Caco-2 (cell line): Measurements from ENCODE around the gene TBXAS1. TPM values are rescaled to one million over a fixed set of nuclear protein-coding genes. Genes with fewer than 3 reads are reported as not detected.

Experiments used
- BruUV-seq: library from RNA; stranded (reverse); fragments of 400-500 nt; replicated peaks from 2 replicates; lab custom pipeline; 2021; lab: Mats Ljungman, UMichigan
- CTCF ChIA-PET: fragments of 300-600 bp; sonication (Branson Sonifier 250); formaldehyde crosslinking; loops from one replicate; lab custom pipeline; 2022; ENCODE audit warnings: antibody characterized with exemption; lab: Charles Lee
- POLR2A ChIA-PET: fragments of 300-600 bp; sonication (Branson Sonifier 250); formaldehyde crosslinking; loops from one replicate; lab custom pipeline; 2022; ENCODE audit warnings: antibody characterized with exemption; lab: Charles Lee
- DNase-seq, 2 experiments: peaks; one replicate each; pipeline versions ENCODE4 v3.0.0 to v3.0.0-alpha.2; 2020 to 2022
- H3K27me3 ChIP-seq: replicated peaks from 2 replicates; pipeline ENCODE4 v1.6.0; 2011; ENCODE audit warnings: low read length; ENCODE audit not compliant: control insufficient read depth, insufficient read depth
- H3K36me3 ChIP-seq: 2 replicates; pipeline ENCODE4 v1.5.1; 2011; ENCODE audit warnings: low read length; ENCODE audit not compliant: control insufficient read depth, insufficient read depth
- H3K4me1 ChIP-seq: fragments of 250-450 bp; sonication (Bioruptor Pico); 2 replicates; pipeline ENCODE4 v1.5.1; 2020; ENCODE audit warnings: mild to moderate bottlenecking
- H3K4me3 ChIP-seq: 2 replicates; pipeline ENCODE4 v1.5.1; 2011; ENCODE audit warnings: low read depth, mild to moderate bottlenecking, control low read depth, low read length
- H3K9me3 ChIP-seq: fragments of 250-450 bp; sonication (Bioruptor Pico); 2 replicates; pipeline ENCODE4 v1.5.1; 2020; ENCODE audit warnings: mild to moderate bottlenecking, moderate library complexity
- H3K27ac Mint-ChIP-seq: one replicate; pipeline ENCODE4 v1.8.0; 2022; ENCODE audit warnings: mixed read lengths; ENCODE audit not compliant: unreplicated experiment
- H3K27me3 Mint-ChIP-seq: one replicate; pipeline ENCODE4 v1.8.0; 2022; ENCODE audit warnings: mixed read lengths; ENCODE audit not compliant: insufficient read depth, unreplicated experiment
- H3K36me3 Mint-ChIP-seq: one replicate; pipeline ENCODE4 v1.8.0; 2022; ENCODE audit warnings: mild to moderate bottlenecking, mixed read lengths; ENCODE audit not compliant: insufficient read depth, unreplicated experiment
- H3K4me1 Mint-ChIP-seq: one replicate; pipeline ENCODE4 v1.8.0; 2022; ENCODE audit warnings: low read depth, mixed read lengths; ENCODE audit not compliant: unreplicated experiment
- H3K4me3 Mint-ChIP-seq: one replicate; pipeline ENCODE4 v1.8.0; 2022; ENCODE audit warnings: mild to moderate bottlenecking, moderate library complexity, mixed read lengths; ENCODE audit not compliant: unreplicated experiment
- H3K9me3 Mint-ChIP-seq: one replicate; pipeline ENCODE4 v1.8.0; 2022; ENCODE audit warnings: mixed read lengths; ENCODE audit not compliant: unreplicated experiment
- CTCF ChIP-seq, 2 experiments: fragments of 200-600 bp in 1 of 2; IDR thresholded peaks; 1 replicate in 1 of 2; 2 replicates in 1 of 2; pipeline versions ENCODE4 v1.5.1 to v1.8.0; 2011 to 2022; ENCODE audit warnings: antibody characterized with exemption in 1 of 2, control low read depth in 1 of 2, inconsistent platforms in 1 of 2, low read depth in 1 of 2, low read length in 1 of 2, mild to moderate bottlenecking in 1 of 2, moderate library complexity in 1 of 2; ENCODE audit not compliant: insufficient read depth in 1 of 2, severe bottlenecking in 1 of 2, unreplicated experiment in 1 of 2
- intact Hi-C: fragments of 100-400 bp; cut with micrococcal nuclease; formaldehyde crosslinking; loops from one replicate; pipeline ENCODE4 v1.10.0; 2022; ENCODE audit not compliant: unreplicated experiment
- total RNA-seq: library from RNA; stranded (reverse); gene quantifications from 2 replicates; pipeline ENCODE4 v1.2.3, GENCODE V29; 2022

Gene TBXAS1
- total RNA-seq, 1 experiment from 2014 or later = 1.6 TPM

GRCh38 chr7:139959718-139960117, 130.7 kb downstream of the TBXAS1 start:
- Mint-ChIP-seq H3K4me3 (no peak overlapping the region), H3K27ac (no peak overlapping the region), H3K4me1 (no peaks in the 10 kb centered on the region), H3K36me3 (no peaks in the 10 kb centered on the region), H3K9me3 (no peaks in the 10 kb centered on the region), H3K27me3 (peaks cover 4% of the 10 kb centered on the region)
- Histone ChIP-seq H3K9me3 (no peaks in the 10 kb centered on the region), H3K4me3 (no peak overlapping the region), H3K4me1 (no peaks in the 10 kb centered on the region), H3K36me3 (no peaks in the 10 kb centered on the region), H3K27me3 (no peaks in the 10 kb centered on the region)
- ChIA-PET CTCF (no interaction called here), POLR2A (no interaction called here)
- BruUV-seq = no TSS peak
- no peak for DNase-seq
- TF ChIP-seq CTCF (IDR thresholded peaks at IDR 0.05; ENCODE audit: insufficient read depth in 1 of 2, low read depth in 1 of 2, low read length in 1 of 2, severe bottlenecking in 1 of 2, unreplicated experiment in 1 of 2) = no peak
- intact Hi-C loops = no loop called here

DNA sequence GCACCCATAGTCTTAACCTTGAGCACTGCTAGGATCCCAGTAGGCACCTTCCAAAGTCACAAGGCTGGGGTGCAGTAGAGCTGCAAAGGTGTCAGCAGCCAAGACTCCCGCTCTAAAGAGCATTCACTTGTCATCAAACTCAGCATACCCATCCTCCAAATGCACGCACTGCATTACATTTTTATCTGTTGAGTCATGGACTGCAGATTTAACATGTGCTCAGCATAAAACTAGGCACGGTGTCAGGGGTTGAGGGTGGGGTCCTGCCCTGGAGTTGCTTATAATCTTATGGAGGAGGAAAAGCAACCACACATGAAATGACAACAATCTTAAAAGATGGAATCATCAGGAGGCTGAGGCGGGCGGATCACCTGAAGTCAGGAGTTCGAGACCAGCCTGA, 131.1 kb downstream of the TBXAS1 start:
- no peaks in the 10 kb centered on the region for H3K9me3 Mint-ChIP-seq
- no TSS peak for BruUV-seq
- no peak for TF ChIP-seq CTCF (IDR thresholded peaks at IDR 0.05; ENCODE audit: insufficient read depth in 1 of 2, low read depth in 1 of 2, low read length in 1 of 2, severe bottlenecking in 1 of 2, unreplicated experiment in 1 of 2)
- H3K9me3 ChIP-seq = no peaks in the 10 kb centered on the region
- no peak for DNase-seq
- CTCF ChIA-PET = no interaction called here
- no peaks in the 10 kb centered on the region for H3K4me1 Mint-ChIP-seq
- no peak overlapping the region for H3K27ac Mint-ChIP-seq
- POLR2A ChIA-PET = no interaction called here
- intact Hi-C loops = no loop called here
- peaks cover 4% of the 10 kb centered on the region for H3K27me3 Mint-ChIP-seq
- H3K36me3 ChIP-seq = no peaks in the 10 kb centered on the region
- H3K27me3 ChIP-seq = no peaks in the 10 kb centered on the region
- H3K4me3 Mint-ChIP-seq = no peak overlapping the region
- no peaks in the 10 kb centered on the region for H3K36me3 Mint-ChIP-seq
- no peak overlapping the region for H3K4me3 ChIP-seq
- no peaks in the 10 kb centered on the region for H3K4me1 ChIP-seq

DNA sequence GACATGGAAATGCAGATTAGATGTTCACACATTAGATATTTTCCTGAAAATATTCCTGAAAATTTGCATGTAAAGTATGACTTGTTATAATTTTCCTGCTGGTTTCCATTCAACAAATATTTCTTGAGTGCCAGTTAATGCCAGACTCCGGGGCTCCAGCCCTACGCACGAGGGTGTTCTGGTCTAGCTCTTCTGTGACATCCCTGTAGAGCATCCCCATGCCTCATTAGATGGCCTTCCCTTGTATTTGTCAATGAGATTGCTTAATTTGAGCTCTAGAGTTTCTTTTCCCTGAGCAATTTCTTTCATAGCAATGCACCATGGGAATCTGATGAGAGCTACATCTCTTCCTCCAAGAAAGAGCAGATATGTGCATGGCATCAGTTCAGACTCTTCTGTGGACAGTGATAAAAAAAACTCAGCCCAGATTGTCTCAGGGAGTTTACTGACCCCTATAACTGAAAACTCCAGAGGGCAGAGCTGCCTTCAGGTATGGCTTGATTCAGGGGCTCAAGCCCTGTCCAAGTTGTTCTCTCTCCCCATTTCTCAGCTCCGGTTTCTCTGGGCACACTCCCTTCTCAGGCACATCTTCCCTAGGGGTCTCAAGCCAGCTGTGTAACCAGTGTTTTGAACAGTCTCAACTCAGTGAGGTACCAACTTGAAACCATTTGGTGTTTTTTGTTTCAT, 137.0 kb downstream of the TBXAS1 start:
- TF ChIP-seq CTCF (IDR thresholded peaks at IDR 0.05; ENCODE audit: insufficient read depth in 1 of 2, low read depth in 1 of 2, low read length in 1 of 2, severe bottlenecking in 1 of 2, unreplicated experiment in 1 of 2) = no peak
- no peaks in the 10 kb centered on the region for H3K36me3 ChIP-seq
- H3K4me3 ChIP-seq = no peak overlapping the region
- H3K27me3 ChIP-seq = no peaks in the 10 kb centered on the region
- no peaks in the 10 kb centered on the region for H3K36me3 Mint-ChIP-seq
- H3K27me3 Mint-ChIP-seq = peaks cover 14% of the 10 kb centered on the region
- ChIA-PET CTCF (no interaction called here), POLR2A (no interaction called here)
- no peaks in the 10 kb centered on the region for H3K4me1 ChIP-seq
- no TSS peak for BruUV-seq
- intact Hi-C loops = no loop called here
- no peak for DNase-seq
- H3K4me3 Mint-ChIP-seq = no peak overlapping the region
- no peaks in the 10 kb centered on the region for H3K9me3 Mint-ChIP-seq
- no peak overlapping the region for H3K27ac Mint-ChIP-seq
- no peaks in the 10 kb centered on the region for H3K4me1 Mint-ChIP-seq
- H3K9me3 ChIP-seq = no peaks in the 10 kb centered on the region
